Upper lobe of right lung (tissue), 1 donor: ENCODE measurements around the gene ACOXL. TPM values are rescaled to one million over a fixed set of nuclear protein-coding genes. Genes with fewer than 3 reads are reported as not detected.

ENCODE experiments used
- ATAC-seq: fragments of 200-7000 bp; cut with Tn5 transposase; one replicate; pipeline ENCODE4 v1.9.1; 2020; ENCODE audit warnings: mild to moderate bottlenecking, moderate library complexity
- DNase-seq: peaks from one replicate; pipeline ENCODE4 v3.0.0-alpha.2; 2020
- H3K27ac ChIP-seq: fragments of 200-600 bp; one replicate; pipeline ENCODE4 v1.8.0; 2022
- H3K27me3 ChIP-seq: fragments of 200-600 bp; one replicate; pipeline ENCODE4 v1.8.0; 2022; ENCODE audit warnings: mild to moderate bottlenecking
- H3K36me3 ChIP-seq: fragments of 200-600 bp; one replicate; pipeline ENCODE4 v1.8.0; 2022
- H3K4me1 ChIP-seq: fragments of 200-600 bp; one replicate; pipeline ENCODE4 v1.8.0; 2022
- H3K4me3 ChIP-seq: fragments of 200-600 bp; one replicate; pipeline ENCODE4 v1.8.0; 2022; ENCODE audit warnings: mild to moderate bottlenecking
- H3K9me3 ChIP-seq: fragments of 200-600 bp; one replicate; pipeline ENCODE4 v1.8.0; 2022
- intact Hi-C: fragments of 100-400 bp; cut with DNase I; formaldehyde crosslinking; loops from one replicate; pipeline ENCODE4 v1.11.0; 2022
- total RNA-seq: library from RNA; stranded (reverse); fragmentation: NEBNext Ultra II Directional; extraction: Animal tissue kit (Norgen Biotek cat#: 25700); gene quantifications from one replicate; pipeline ENCODE4 v1.2.1, GENCODE V29; 2021
- TF ChIP-seq, protein P1 (sequence below): fragments of 200-600 bp; IDR thresholded peaks from one replicate; pipeline ENCODE4 v1.8.0; 2022; ENCODE audit warnings: antibody characterized with exemption
- donor health status: DM: no; HTN: yes; CAD: no; lungs with severe emphysema.

Gene ACOXL
- total RNA-seq, 1 donor from 2014 or later = 47.5 TPM

DNA sequence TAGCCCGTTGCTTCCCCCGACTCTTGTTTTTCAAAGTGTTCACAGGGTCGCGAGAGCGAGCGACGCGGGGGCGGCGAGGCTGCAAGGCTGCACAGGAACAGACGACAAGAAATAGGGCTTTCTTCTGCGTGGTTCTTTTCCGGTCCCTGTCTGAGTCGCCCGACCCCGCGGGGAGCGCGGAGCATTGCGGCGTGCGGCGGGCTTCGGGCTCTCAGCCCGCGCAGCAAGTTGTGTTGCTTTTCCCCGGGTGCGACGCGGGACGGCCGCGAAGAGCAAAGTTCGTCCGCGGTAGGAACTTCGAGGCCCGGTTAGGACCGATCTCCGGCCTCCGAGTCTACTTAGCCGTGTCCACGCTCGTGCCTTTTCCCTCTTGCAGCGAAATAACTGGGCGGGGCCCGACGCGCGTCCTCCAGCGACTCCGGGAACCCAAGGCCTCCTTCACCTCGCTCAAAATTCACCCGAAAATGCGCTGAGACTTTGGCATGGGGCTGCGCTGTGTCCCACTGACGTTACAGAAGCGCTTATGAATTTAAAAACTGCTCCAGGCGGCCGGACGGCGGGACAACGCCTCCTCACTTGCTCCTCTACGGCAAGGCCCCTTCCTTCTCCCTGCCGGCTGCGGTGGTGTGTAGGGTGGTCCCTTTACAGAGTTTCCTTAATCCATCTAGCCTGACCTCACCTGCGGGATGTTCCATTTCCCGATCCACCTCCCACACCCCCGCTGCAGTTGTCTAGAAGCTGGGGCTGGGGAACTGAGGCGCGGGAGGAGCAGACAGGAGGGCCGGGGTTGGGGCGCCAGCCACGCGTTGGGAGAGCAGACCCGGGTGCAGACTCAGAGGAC, 386.8 kb downstream of the ACOXL start:
- H3K36me3 ChIP-seq = peaks cover 6% of the 10 kb centered on the region
- peaks cover 4% of the 10 kb centered on the region for H3K27me3 ChIP-seq
- H3K4me1 ChIP-seq = peaks cover 32% of the 10 kb centered on the region
- H3K27ac ChIP-seq = no peak overlapping the region
- intact Hi-C loops = no loop called here
- H3K4me3 ChIP-seq = peak overlapping the region; percentile 91
- ATAC-seq (no peak), DNase-seq (peak; percentile 69)
- TF ChIP-seq, protein P1, sequence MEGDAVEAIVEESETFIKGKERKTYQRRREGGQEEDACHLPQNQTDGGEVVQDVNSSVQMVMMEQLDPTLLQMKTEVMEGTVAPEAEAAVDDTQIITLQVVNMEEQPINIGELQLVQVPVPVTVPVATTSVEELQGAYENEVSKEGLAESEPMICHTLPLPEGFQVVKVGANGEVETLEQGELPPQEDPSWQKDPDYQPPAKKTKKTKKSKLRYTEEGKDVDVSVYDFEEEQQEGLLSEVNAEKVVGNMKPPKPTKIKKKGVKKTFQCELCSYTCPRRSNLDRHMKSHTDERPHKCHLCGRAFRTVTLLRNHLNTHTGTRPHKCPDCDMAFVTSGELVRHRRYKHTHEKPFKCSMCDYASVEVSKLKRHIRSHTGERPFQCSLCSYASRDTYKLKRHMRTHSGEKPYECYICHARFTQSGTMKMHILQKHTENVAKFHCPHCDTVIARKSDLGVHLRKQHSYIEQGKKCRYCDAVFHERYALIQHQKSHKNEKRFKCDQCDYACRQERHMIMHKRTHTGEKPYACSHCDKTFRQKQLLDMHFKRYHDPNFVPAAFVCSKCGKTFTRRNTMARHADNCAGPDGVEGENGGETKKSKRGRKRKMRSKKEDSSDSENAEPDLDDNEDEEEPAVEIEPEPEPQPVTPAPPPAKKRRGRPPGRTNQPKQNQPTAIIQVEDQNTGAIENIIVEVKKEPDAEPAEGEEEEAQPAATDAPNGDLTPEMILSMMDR = no peak
- H3K9me3 ChIP-seq = no peaks in the 10 kb centered on the region

- intact Hi-C loops = no loop called here
- DNase-seq = no peak
- H3K4me1 ChIP-seq = peaks cover 32% of the 10 kb centered on the region
These were observed 387.5 kb downstream of the ACOXL start for GRCh38 chr2:111119822-111120252.

DNA sequence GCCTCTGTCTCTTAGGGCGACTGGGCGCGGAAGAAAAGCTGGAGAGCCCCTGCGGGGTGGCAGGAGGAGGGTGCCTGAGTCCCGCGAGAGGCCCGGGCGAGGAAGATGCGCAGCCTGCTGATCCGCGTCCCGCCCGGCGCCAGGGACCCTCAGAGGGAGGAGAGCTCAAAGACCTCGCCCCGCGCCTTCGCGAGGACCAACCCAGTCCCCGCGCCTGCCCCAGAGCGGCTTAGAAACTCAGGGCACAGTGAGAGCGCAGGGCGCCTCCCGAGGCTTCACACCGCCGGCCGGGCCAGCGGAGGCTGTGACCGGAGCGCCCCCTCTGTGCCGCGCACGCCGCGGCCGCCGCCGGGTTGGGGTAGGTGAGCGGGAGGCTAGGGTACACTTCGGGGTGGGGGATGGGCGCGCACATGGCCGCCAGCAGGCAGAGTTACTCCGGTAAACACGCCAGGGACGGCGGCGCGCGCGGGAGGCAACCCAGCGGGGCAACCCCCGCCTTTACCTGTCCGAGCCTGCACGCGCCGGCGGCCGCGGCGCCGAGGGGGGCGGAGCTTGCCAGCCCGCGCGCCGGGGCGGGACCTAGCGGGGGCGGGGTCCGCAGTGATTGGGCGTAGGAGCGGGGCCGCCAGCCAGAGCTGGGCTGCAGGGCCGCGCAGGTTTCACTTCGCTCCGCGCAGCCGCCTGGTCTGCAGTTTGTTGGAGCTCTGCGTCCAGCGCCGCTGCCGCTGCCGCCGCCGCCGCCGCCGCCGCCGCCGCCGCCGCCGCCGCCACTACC, 388.1 kb downstream of the ACOXL start, which contains the start of gene BCL2L11:
BCL2L11 (plus strand) TSS at position 662 of the 775 bp plus-strand sequence. CDS start 2,832 bp downstream, outside the sequence.
- intact Hi-C loops = no loop called here
- peak within 1 kb of the TSS; percentile 91 for H3K4me3 ChIP-seq
- H3K9me3 ChIP-seq = no peaks in the 10 kb centered on the region
- H3K27me3 ChIP-seq = peaks cover 4% of the 10 kb centered on the region
- ATAC-seq = peak; percentile 86
- TF ChIP-seq, protein P1 = peak; percentile 16
- peak within 1 kb of the TSS; percentile 77 for H3K27ac ChIP-seq
- peaks cover 18% of the 10 kb centered on the region for H3K36me3 ChIP-seq
- DNase-seq = peak; percentile 96
- peaks cover 34% of the 10 kb centered on the region for H3K4me1 ChIP-seq

More at GRCh38 chr2:111119822-111120252, 387.5 kb downstream of the ACOXL start:
- no peak for ATAC-seq
- Histone ChIP-seq H3K9me3 (no peaks in the 10 kb centered on the region), H3K36me3 (peaks cover 12% of the 10 kb centered on the region), H3K27ac (peak overlapping the region; percentile 37), H3K27me3 (peaks cover 4% of the 10 kb centered on the region), H3K4me3 (peak overlapping the region; percentile 91)
- TF ChIP-seq, protein P1 = no peak

GRCh38 chr2:111121028-111121827, 388.9 kb downstream of the ACOXL start:
- peak overlapping the region; percentile 77 for H3K27ac ChIP-seq
- H3K4me1 ChIP-seq = peaks cover 41% of the 10 kb centered on the region
- peaks cover 26% of the 10 kb centered on the region for H3K36me3 ChIP-seq
- intact Hi-C loops = no loop called here
- no peaks in the 10 kb centered on the region for H3K9me3 ChIP-seq
- H3K27me3 ChIP-seq = peaks cover 4% of the 10 kb centered on the region
- peak overlapping the region; percentile 91 for H3K4me3 ChIP-seq
- DNase-seq (peak; percentile 81), ATAC-seq (peak; percentile 1)
- TF ChIP-seq, protein P1 = no peak
